ENCODE results near the gene SLC25A18. TPM values are rescaled to one million over a fixed set of nuclear protein-coding genes. Genes with fewer than 3 reads are reported as not detected.

SLC25A18 gene
- total and polyA plus RNA-seq, 4 donors, result 18.8 to 84.7 (median 69.8) TPM

DNA sequence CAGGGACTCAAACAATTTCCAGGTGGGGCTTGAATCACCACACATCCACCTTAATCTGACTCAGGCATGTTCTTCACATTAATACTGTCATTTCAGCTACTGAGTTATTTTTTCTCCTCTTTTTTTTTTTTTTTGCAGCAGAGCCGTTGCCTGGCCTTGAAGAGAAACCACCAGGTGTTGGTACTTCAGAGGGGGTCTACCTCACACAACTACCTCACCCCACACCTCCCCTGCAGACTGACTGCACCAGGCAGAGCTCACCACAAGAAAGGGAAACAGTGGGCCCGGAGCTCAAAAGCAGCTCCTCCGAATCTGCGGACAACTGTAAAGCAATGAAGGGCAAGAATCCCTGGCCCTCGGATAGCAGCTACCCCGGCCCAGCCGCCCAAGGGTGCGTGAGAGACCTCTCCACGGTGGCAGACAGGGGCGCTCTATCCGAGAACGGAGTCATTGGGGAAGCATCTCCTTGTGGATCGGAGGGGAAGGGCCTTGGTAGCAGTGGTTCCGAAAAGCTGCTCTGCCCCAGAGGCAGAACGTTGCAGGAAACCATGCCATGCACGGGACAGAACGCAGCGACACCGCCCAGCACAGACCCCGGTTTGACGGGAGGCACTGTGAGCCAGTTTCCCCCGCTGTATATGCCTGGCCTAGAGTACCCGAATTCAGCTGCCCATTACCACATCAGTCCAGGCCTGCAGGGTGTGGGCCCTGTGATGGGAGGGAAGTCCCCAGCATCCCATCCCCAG is 15.1 kb upstream of the SLC25A18 start:
- 96% methylated on average over 23 of the region's 23 CpGs for WGBS
- Histone ChIP-seq H3K9me3 (ENCODE audit: control insufficient read depth in 4 of 4, low read length in 3 of 4) (no peaks in the 10 kb centered on the region), H3K4me1 (ENCODE audit: control insufficient read depth in 4 of 4, insufficient read depth in 4 of 4, low read length in 3 of 4) (no peaks in the 10 kb centered on the region), H3K27ac (ENCODE audit: low read depth in 1 of 2, low read length in 2 of 2) (no peak overlapping the region), H3K4me3 (ENCODE audit: low read depth in 1 of 3, low read length in 3 of 3) (no peak overlapping the region), H3K27me3 (ENCODE audit: control insufficient read depth in 4 of 4, insufficient read depth in 4 of 4, low read length in 3 of 4) (no peaks in the 10 kb centered on the region), H3K9ac (ENCODE audit: low read depth in 1 of 2, low read length in 2 of 2) (no peak overlapping the region), H3K36me3 (ENCODE audit: control insufficient read depth in 4 of 4, insufficient read depth in 3 of 4, low read depth in 1 of 4, low read length in 3 of 4) (peaks cover 8 to 45% (median 24%) of the 10 kb centered on the region in 4 donors)
- TF ChIP-seq NR2F2 (IDR thresholded peaks at IDR 0.05) (no peak), SP1 (IDR thresholded peaks at IDR 0.05) (no peak), FOXA2 (IDR thresholded peaks at IDR 0.05) (no peak), JUND (IDR thresholded peaks at IDR 0.05) (no peak)
- TF ChIP-seq, protein P1, sequence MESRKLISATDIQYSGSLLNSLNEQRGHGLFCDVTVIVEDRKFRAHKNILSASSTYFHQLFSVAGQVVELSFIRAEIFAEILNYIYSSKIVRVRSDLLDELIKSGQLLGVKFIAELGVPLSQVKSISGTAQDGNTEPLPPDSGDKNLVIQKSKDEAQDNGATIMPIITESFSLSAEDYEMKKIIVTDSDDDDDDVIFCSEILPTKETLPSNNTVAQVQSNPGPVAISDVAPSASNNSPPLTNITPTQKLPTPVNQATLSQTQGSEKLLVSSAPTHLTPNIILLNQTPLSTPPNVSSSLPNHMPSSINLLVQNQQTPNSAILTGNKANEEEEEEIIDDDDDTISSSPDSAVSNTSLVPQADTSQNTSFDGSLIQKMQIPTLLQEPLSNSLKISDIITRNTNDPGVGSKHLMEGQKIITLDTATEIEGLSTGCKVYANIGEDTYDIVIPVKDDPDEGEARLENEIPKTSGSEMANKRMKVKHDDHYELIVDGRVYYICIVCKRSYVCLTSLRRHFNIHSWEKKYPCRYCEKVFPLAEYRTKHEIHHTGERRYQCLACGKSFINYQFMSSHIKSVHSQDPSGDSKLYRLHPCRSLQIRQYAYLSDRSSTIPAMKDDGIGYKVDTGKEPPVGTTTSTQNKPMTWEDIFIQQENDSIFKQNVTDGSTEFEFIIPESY (IDR thresholded peaks at IDR 0.05), result no peak
- DNase-seq (ENCODE audit: low spot score), result no peak

DNA sequence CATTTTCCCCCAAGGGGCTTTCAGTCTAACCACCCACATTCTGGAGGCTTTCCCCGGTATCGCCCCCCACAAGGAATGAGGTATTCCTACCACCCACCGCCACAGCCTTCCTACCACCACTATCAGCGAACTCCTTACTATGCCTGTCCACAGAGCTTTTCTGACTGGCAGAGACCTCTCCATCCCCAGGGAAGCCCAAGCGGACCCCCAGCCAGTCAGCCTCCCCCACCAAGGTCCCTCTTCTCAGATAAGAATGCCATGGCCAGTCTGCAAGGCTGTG is 14.6 kb upstream of the SLC25A18 start:
- no peak for DNase-seq (ENCODE audit: low spot score)
- Histone ChIP-seq H3K27ac (ENCODE audit: low read depth in 1 of 2, low read length in 2 of 2) (no peak overlapping the region), H3K27me3 (ENCODE audit: control insufficient read depth in 4 of 4, insufficient read depth in 4 of 4, low read length in 3 of 4) (no peaks in the 10 kb centered on the region), H3K9me3 (ENCODE audit: control insufficient read depth in 4 of 4, low read length in 3 of 4) (no peaks in the 10 kb centered on the region), H3K36me3 (ENCODE audit: control insufficient read depth in 4 of 4, insufficient read depth in 3 of 4, low read depth in 1 of 4, low read length in 3 of 4) (peaks cover 6 to 50% (median 27%) of the 10 kb centered on the region in 4 donors), H3K9ac (ENCODE audit: low read depth in 1 of 2, low read length in 2 of 2) (no peak overlapping the region), H3K4me1 (ENCODE audit: control insufficient read depth in 4 of 4, insufficient read depth in 4 of 4, low read length in 3 of 4) (no peaks in the 10 kb centered on the region), H3K4me3 (ENCODE audit: low read depth in 1 of 3, low read length in 3 of 3) (no peak overlapping the region)
- TF ChIP-seq YY1 (IDR thresholded peaks at IDR 0.05) (no peak), FOXA2 (IDR thresholded peaks at IDR 0.05) (no peak), GABPA (IDR thresholded peaks at IDR 0.05 in 1 of 2, conservative IDR thresholded peaks at IDR 0.05 in 1 of 2) (no peak)
- TF ChIP-seq, protein P2, sequence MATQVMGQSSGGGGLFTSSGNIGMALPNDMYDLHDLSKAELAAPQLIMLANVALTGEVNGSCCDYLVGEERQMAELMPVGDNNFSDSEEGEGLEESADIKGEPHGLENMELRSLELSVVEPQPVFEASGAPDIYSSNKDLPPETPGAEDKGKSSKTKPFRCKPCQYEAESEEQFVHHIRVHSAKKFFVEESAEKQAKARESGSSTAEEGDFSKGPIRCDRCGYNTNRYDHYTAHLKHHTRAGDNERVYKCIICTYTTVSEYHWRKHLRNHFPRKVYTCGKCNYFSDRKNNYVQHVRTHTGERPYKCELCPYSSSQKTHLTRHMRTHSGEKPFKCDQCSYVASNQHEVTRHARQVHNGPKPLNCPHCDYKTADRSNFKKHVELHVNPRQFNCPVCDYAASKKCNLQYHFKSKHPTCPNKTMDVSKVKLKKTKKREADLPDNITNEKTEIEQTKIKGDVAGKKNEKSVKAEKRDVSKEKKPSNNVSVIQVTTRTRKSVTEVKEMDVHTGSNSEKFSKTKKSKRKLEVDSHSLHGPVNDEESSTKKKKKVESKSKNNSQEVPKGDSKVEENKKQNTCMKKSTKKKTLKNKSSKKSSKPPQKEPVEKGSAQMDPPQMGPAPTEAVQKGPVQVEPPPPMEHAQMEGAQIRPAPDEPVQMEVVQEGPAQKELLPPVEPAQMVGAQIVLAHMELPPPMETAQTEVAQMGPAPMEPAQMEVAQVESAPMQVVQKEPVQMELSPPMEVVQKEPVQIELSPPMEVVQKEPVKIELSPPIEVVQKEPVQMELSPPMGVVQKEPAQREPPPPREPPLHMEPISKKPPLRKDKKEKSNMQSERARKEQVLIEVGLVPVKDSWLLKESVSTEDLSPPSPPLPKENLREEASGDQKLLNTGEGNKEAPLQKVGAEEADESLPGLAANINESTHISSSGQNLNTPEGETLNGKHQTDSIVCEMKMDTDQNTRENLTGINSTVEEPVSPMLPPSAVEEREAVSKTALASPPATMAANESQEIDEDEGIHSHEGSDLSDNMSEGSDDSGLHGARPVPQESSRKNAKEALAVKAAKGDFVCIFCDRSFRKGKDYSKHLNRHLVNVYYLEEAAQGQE (IDR thresholded peaks at IDR 0.05), result no peak
- 97% methylated on average over 5 of the region's 5 CpGs for WGBS

DNA sequence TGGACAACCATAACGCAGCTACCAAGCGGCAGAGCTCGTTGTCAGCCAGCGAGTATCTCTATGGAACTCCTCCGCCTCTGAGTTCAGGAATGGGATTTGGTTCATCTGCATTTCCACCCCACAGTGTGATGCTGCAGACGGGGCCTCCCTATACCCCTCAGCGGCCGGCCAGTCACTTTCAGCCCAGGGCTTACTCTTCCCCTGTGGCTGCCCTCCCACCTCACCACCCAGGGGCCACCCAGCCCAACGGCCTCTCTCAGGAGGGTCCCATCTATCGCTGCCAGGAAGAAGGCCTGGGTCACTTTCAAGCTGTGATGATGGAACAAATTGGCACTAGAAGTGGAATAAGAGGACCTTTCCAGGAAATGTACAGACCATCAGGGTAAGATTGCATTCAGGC is 14.1 kb upstream of the SLC25A18 start:
- DNase-seq (ENCODE audit: low spot score), result no peak
- no peaks in the 10 kb centered on the region for H3K9me3 ChIP-seq (ENCODE audit: control insufficient read depth in 4 of 4, low read length in 3 of 4)
- H3K9ac ChIP-seq (ENCODE audit: low read depth in 1 of 2, low read length in 2 of 2), result no peak overlapping the region
- WGBS, result 93% methylated on average over 10 of the region's 10 CpGs
- no peaks in the 10 kb centered on the region for H3K4me1 ChIP-seq (ENCODE audit: control insufficient read depth in 4 of 4, insufficient read depth in 4 of 4, low read length in 3 of 4)
- no peaks in the 10 kb centered on the region for H3K27me3 ChIP-seq (ENCODE audit: control insufficient read depth in 4 of 4, insufficient read depth in 4 of 4, low read length in 3 of 4)
- H3K4me3 ChIP-seq (ENCODE audit: low read depth in 1 of 3, low read length in 3 of 3), result no peak overlapping the region
- peaks cover 6 to 50% (median 26%) of the 10 kb centered on the region in 4 donors for H3K36me3 ChIP-seq (ENCODE audit: control insufficient read depth in 4 of 4, insufficient read depth in 3 of 4, low read depth in 1 of 4, low read length in 3 of 4)
- H3K27ac ChIP-seq (ENCODE audit: low read depth in 1 of 2, low read length in 2 of 2), result no peak overlapping the region
- no peak for TF ChIP-seq NR2F2 (IDR thresholded peaks at IDR 0.05)
- TF ChIP-seq, protein P3, sequence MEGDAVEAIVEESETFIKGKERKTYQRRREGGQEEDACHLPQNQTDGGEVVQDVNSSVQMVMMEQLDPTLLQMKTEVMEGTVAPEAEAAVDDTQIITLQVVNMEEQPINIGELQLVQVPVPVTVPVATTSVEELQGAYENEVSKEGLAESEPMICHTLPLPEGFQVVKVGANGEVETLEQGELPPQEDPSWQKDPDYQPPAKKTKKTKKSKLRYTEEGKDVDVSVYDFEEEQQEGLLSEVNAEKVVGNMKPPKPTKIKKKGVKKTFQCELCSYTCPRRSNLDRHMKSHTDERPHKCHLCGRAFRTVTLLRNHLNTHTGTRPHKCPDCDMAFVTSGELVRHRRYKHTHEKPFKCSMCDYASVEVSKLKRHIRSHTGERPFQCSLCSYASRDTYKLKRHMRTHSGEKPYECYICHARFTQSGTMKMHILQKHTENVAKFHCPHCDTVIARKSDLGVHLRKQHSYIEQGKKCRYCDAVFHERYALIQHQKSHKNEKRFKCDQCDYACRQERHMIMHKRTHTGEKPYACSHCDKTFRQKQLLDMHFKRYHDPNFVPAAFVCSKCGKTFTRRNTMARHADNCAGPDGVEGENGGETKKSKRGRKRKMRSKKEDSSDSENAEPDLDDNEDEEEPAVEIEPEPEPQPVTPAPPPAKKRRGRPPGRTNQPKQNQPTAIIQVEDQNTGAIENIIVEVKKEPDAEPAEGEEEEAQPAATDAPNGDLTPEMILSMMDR (IDR thresholded peaks at IDR 0.05; ENCODE audit: low read depth, low read length, missing input control), result no peak
- TF ChIP-seq, protein P4, sequence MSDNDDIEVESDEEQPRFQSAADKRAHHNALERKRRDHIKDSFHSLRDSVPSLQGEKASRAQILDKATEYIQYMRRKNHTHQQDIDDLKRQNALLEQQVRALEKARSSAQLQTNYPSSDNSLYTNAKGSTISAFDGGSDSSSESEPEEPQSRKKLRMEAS (IDR thresholded peaks at IDR 0.05), result no peak
- no peak for TF ChIP-seq YY1 (IDR thresholded peaks at IDR 0.05)
- TF ChIP-seq JUND (IDR thresholded peaks at IDR 0.05), result no peak
- no peak for TF ChIP-seq RXRA (IDR thresholded peaks at IDR 0.05)
- TF ChIP-seq TAF1 (conservative IDR thresholded peaks at IDR 0.05), result no peak
- TF ChIP-seq, protein P5, sequence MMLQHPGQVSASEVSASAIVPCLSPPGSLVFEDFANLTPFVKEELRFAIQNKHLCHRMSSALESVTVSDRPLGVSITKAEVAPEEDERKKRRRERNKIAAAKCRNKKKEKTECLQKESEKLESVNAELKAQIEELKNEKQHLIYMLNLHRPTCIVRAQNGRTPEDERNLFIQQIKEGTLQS (IDR thresholded peaks at IDR 0.05), result no peak
- TF ChIP-seq FOXA1 (IDR thresholded peaks at IDR 0.05), result no peak
- TF ChIP-seq FOXA2 (IDR thresholded peaks at IDR 0.05), result no peak
- TF ChIP-seq HNF4G (IDR thresholded peaks at IDR 0.05), result no peak
- TF ChIP-seq EGR1 (IDR thresholded peaks at IDR 0.05; ENCODE audit: low read depth in 2 of 2), result no peak
- no peak for TF ChIP-seq RAD21 (IDR thresholded peaks at IDR 0.05)
- TF ChIP-seq, protein P1 (IDR thresholded peaks at IDR 0.05), result no peak
- TF ChIP-seq GABPA (IDR thresholded peaks at IDR 0.05 in 1 of 2, conservative IDR thresholded peaks at IDR 0.05 in 1 of 2), result no peak
- no peak for TF ChIP-seq HNF4A (conservative IDR thresholded peaks at IDR 0.05)
